PC-3 (cell line): ENCODE data around the gene LAMA5. TPM values are rescaled to one million over a fixed set of nuclear protein-coding genes. Genes with fewer than 3 reads are reported as not detected.

Experiments
- ATAC-seq: fragments of 200-7000 bp; cut with Tn5 transposase; 2 replicates; pipeline ENCODE4 v1.9.1; 2020; ENCODE audit warnings: mild to moderate bottlenecking, moderate library complexity
- BruUV-seq: library from RNA; stranded (reverse); fragments of 400-500 nt; replicated peaks from 2 replicates; lab custom pipeline; 2021; lab: Mats Ljungman, UMichigan
- CTCF ChIA-PET: fragments of 300-600 bp; sonication (Branson Sonifier 250); formaldehyde crosslinking; loops from one replicate; lab custom pipeline; 2022; ENCODE audit warnings: antibody characterized with exemption; lab: Charles Lee
- POLR2A ChIA-PET: fragments of 300-600 bp; sonication (Branson Sonifier 250); formaldehyde crosslinking; loops from one replicate; lab custom pipeline; 2022; ENCODE audit warnings: antibody characterized with exemption; ENCODE audit not compliant: unreplicated experiment; lab: Charles Lee
- DNase-seq: peaks from one replicate; pipeline ENCODE4 v3.0.0-alpha.2; 2015
- H2AFZ ChIP-seq: fragments of 300-600 bp; sonication (generic); 2 replicates; pipeline ENCODE4 v1.6.0; 2016; ENCODE audit warnings: antibody characterized with exemption, low read length
- H3F3A ChIP-seq: fragments of 300-600 bp; sonication (generic); one replicate; pipeline ENCODE4 v1.6.0; 2017; ENCODE audit warnings: antibody characterized with exemption, low read length, control low read depth, mild to moderate bottlenecking; ENCODE audit not compliant: unreplicated experiment
- H3K27ac ChIP-seq: fragments of 300-600 bp; sonication (generic); 2 replicates; pipeline ENCODE4 v1.5.1; 2016; ENCODE audit warnings: mild to moderate bottlenecking, low read length
- H3K27me3 ChIP-seq: fragments of 300-600 bp; sonication (generic); 2 replicates; pipeline ENCODE4 v1.6.1; 2016; ENCODE audit warnings: low read length, mixed read lengths
- H3K36me3 ChIP-seq: fragments of 300-600 bp; sonication (generic); 2 replicates; pipeline ENCODE4 v1.6.1; 2016; ENCODE audit warnings: low read depth, mixed run types, low read length, mixed read lengths
- H3K4me1 ChIP-seq: fragments of 300-600 bp; sonication (generic); 2 replicates; pipeline ENCODE4 v1.5.1; 2016; ENCODE audit warnings: low read length; ENCODE audit not compliant: insufficient read depth
- H3K4me2 ChIP-seq: fragments of 300-600 bp; sonication (generic); 2 replicates; pipeline ENCODE4 v1.6.0; 2016; ENCODE audit warnings: low read length
- H3K4me3 ChIP-seq: fragments of 300-600 bp; sonication (generic); 2 replicates; pipeline ENCODE4 v1.5.1; 2016; ENCODE audit warnings: mild to moderate bottlenecking, low read length, mixed read lengths
- H3K79me2 ChIP-seq: fragments of 300-600 bp; sonication (generic); 2 replicates; pipeline ENCODE4 v1.6.1; 2017; ENCODE audit warnings: low read length, mixed read lengths
- H3K9ac ChIP-seq: fragments of 300-600 bp; sonication (generic); 2 replicates; pipeline ENCODE4 v1.6.0; 2016; ENCODE audit warnings: mild to moderate bottlenecking, low read length
- H3K9me2 ChIP-seq: fragments of 300-600 bp; sonication (generic); replicated peaks from 2 replicates; pipeline ENCODE4 v1.6.1; 2016; ENCODE audit warnings: mixed run types, low read length, mixed read lengths
- H3K9me3 ChIP-seq: fragments of 300-600 bp; sonication (generic); 2 replicates; pipeline ENCODE4 v1.6.1; 2016; ENCODE audit warnings: low read length, mixed read lengths
- H4K20me1 ChIP-seq: fragments of 300-600 bp; sonication (generic); 2 replicates; pipeline ENCODE4 v1.6.1; 2016; ENCODE audit warnings: low read length, mixed read lengths
- CTCF ChIP-seq: fragments of 300-600 bp; sonication (generic); conservative IDR thresholded peaks from 2 replicates; pipeline ENCODE4 v1.5.1; 2017; ENCODE audit warnings: antibody characterized with exemption, low read depth, mild to moderate bottlenecking, low read length
- EZH2 ChIP-seq: fragments of 300-600 bp; sonication (generic); IDR thresholded peaks from one replicate; pipeline ENCODE4 v1.6.1; 2017; ENCODE audit warnings: antibody characterized with exemption, mild to moderate bottlenecking, low read length; ENCODE audit not compliant: unreplicated experiment
- EZH2phosphoT487 ChIP-seq: fragments of 300-600 bp; sonication (generic); IDR thresholded peaks from 2 replicates; pipeline ENCODE4 v1.6.1; 2018; ENCODE audit warnings: mild to moderate bottlenecking, antibody characterized with exemption, low read length, borderline replicate concordance
- intact Hi-C: fragments of 100-400 bp; cut with micrococcal nuclease; formaldehyde crosslinking; loops from 2 replicates; pipeline ENCODE4 v1.9.0; 2023
- total RNA-seq: library from RNA; depleted of rRNA; stranded (reverse); fragments of >200 nt; gene quantifications from 2 replicates; pipeline ENCODE4 v1.2.3, GENCODE V29; 2014

Gene LAMA5
- total RNA-seq, 1 experiment from 2014 or later: 196 TPM

GRCh38 chr20:62306414-62307187 is 60.5 kb downstream of the LAMA5 start:
- intact Hi-C loops: no loop called here
- no peak overlapping the region for H3K4me3 ChIP-seq
- no peak overlapping the region for H3K9ac ChIP-seq
- BruUV-seq: no TSS peak
- ChIA-PET POLR2A (interaction anchor here (0.5 kb wide), 1 partner anchor 80 kb away, joined by 8 read pairs; the partner anchor contains the start of gene RPS21), CTCF (interaction anchor here (1.1 to 1.3 kb wide), 2 partner anchors 61 to 76 kb away, joined by 3 read pairs; no protein-coding TSS in a partner anchor)
- H3K27ac ChIP-seq: 0 out of 2 replicates have a peak overlapping the region, but pooled peaks have one; percentile 16
- TF ChIP-seq EZH2: no peak
- no peak for TF ChIP-seq EZH2phosphoT487
- TF ChIP-seq CTCF: no peak
- H2AFZ ChIP-seq: no peak overlapping the region
- ATAC-seq (no peak), DNase-seq (no peak)
- H3K4me2 ChIP-seq: peak overlapping the region; percentile 100; the same call in 1 of the 2 replicates
- no peaks in the 10 kb centered on the region for H3K9me3 ChIP-seq
- peaks cover 46% of the 10 kb centered on the region for H3K79me2 ChIP-seq
- H3F3A ChIP-seq: peaks cover 16% of the 10 kb centered on the region
- peaks cover 55% of the 10 kb centered on the region for H4K20me1 ChIP-seq
- H3K9me2 ChIP-seq: no peaks in the 10 kb centered on the region
- H3K36me3 ChIP-seq: peaks cover 54% of the 10 kb centered on the region
- no peaks in the 10 kb centered on the region for H3K27me3 ChIP-seq
- H3K4me1 ChIP-seq: peaks cover 25% of the 10 kb centered on the region

- peaks cover 55% of the 10 kb centered on the region for H4K20me1 ChIP-seq
These were observed 61.2 kb downstream of the LAMA5 start for GRCh38 chr20:62305765-62306413.

More at GRCh38 chr20:62305765-62306413, 61.2 kb downstream of the LAMA5 start:
- Histone ChIP-seq H3K27ac (peak overlapping the region; percentile 17; the same call in 1 of the 2 replicates), H3F3A (peaks cover 16% of the 10 kb centered on the region), H3K4me1 (peaks cover 25% of the 10 kb centered on the region), H3K4me2 (peak overlapping the region; percentile 100), H3K36me3 (peaks cover 54% of the 10 kb centered on the region), H3K79me2 (peaks cover 46% of the 10 kb centered on the region), H3K9ac (peak overlapping the region; percentile 95; the same call in 1 of the 2 replicates), H3K9me3 (no peaks in the 10 kb centered on the region), H2AFZ (no peak overlapping the region), H3K4me3 (peak overlapping the region; percentile 94), H3K27me3 (no peaks in the 10 kb centered on the region), H3K9me2 (no peaks in the 10 kb centered on the region)
- TF ChIP-seq CTCF: no peak
- TF ChIP-seq EZH2: no peak
- no peak for TF ChIP-seq EZH2phosphoT487
- intact Hi-C loops: no loop called here
- POLR2A ChIA-PET: interaction anchor here (0.5 kb wide), 1 partner anchor 81 kb away, joined by 8 read pairs; the partner anchor contains the start of gene RPS21
- ATAC-seq: no peak
- CTCF ChIA-PET: interaction anchor here (1.1 to 1.3 kb wide), 2 partner anchors 62 to 77 kb away, joined by 3 read pairs; no protein-coding TSS in a partner anchor
- DNase-seq: peak; percentile 31
- BruUV-seq: no TSS peak
